ENCODE measurements around the gene MARK3.

Gene MARK3

GRCh38 chr14:103549361-103550311 is 164.4 kb downstream of the MARK3 start:
- H3K36me3 Mint-ChIP-seq (ENCODE audit: low read depth), result peaks cover 26% of the 10 kb centered on the region
- H3K4me1 Mint-ChIP-seq (ENCODE audit: low read depth), result no peaks in the 10 kb centered on the region
- no peaks in the 10 kb centered on the region for H3K27me3 Mint-ChIP-seq
- H3K9me3 Mint-ChIP-seq, result no peaks in the 10 kb centered on the region
- H3K4me3 Mint-ChIP-seq, result no peak overlapping the region
- no peak overlapping the region for H3K27ac Mint-ChIP-seq
- intact Hi-C loops (cut with micrococcal nuclease), result no loop called here

GRCh38 chr14:103550451-103551337 is 165.5 kb downstream of the MARK3 start:
- intact Hi-C loops (cut with micrococcal nuclease), result no loop called here
- Mint-ChIP-seq H3K36me3 (ENCODE audit: low read depth) (peaks cover 37% of the 10 kb centered on the region), H3K27ac (no peak overlapping the region)

GRCh38 chr14:103551338-103551762 is 166.1 kb downstream of the MARK3 start:
- intact Hi-C loops (cut with micrococcal nuclease), result no loop called here
- Mint-ChIP-seq H3K27me3 (no peaks in the 10 kb centered on the region), H3K4me3 (no peak overlapping the region), H3K27ac (no peak overlapping the region), H3K9me3 (no peaks in the 10 kb centered on the region), H3K36me3 (ENCODE audit: low read depth) (peaks cover 41% of the 10 kb centered on the region), H3K4me1 (ENCODE audit: low read depth) (no peaks in the 10 kb centered on the region)

More at GRCh38 chr14:103550451-103551337, 165.5 kb downstream of the MARK3 start:
- no peak overlapping the region for H3K4me3 Mint-ChIP-seq
- H3K9me3 Mint-ChIP-seq, result no peaks in the 10 kb centered on the region
- no peaks in the 10 kb centered on the region for H3K4me1 Mint-ChIP-seq (ENCODE audit: low read depth)
- no peaks in the 10 kb centered on the region for H3K27me3 Mint-ChIP-seq

- Mint-ChIP-seq H3K27ac (no peak overlapping the region), H3K27me3 (no peaks in the 10 kb centered on the region), H3K9me3 (no peaks in the 10 kb centered on the region), H3K36me3 (ENCODE audit: low read depth) (peaks cover 44% of the 10 kb centered on the region), H3K4me1 (ENCODE audit: low read depth) (no peaks in the 10 kb centered on the region), H3K4me3 (no peak overlapping the region)
- intact Hi-C loops (cut with micrococcal nuclease), result no loop called here
These were observed 167.0 kb downstream of the MARK3 start for GRCh38 chr14:103552011-103552845.

- Mint-ChIP-seq H3K4me1 (ENCODE audit: low read depth) (no peaks in the 10 kb centered on the region), H3K36me3 (ENCODE audit: low read depth) (peaks cover 50% of the 10 kb centered on the region), H3K27ac (no peak overlapping the region), H3K27me3 (no peaks in the 10 kb centered on the region), H3K4me3 (no peak overlapping the region), H3K9me3 (no peaks in the 10 kb centered on the region)
- intact Hi-C loops (cut with micrococcal nuclease), result no loop called here
These were observed 167.6 kb downstream of the MARK3 start for GRCh38 chr14:103552846-103553210.
